ENCODE data around the gene EXOSC10. TPM values are rescaled to one million over a fixed set of nuclear protein-coding genes. Genes with fewer than 3 reads are reported as not detected.
"Not testable (repeated sequence)": the region's sequence is repeated elsewhere in the genome, so short reads cannot be mapped to it uniquely, and the experiment has no call there.

EXOSC10 gene
- total and polyA plus RNA-seq, 10 donors = 27.5 to 66.3 (median 55.4) TPM

GRCh38 chr1:11080931-11081330, 18.7 kb downstream of the EXOSC10 start:
- Histone ChIP-seq H3K4me1 (no peaks in the 10 kb centered on the region), H3K9me3 (no peaks in the 10 kb centered on the region), H3K27me3 (replicated peaks in 1 of 7) (no peaks in the 10 kb centered on the region), H3K4me3 (no peak overlapping the region), H3K36me3 (peaks cover 0 to 96% (median 71%) of the 10 kb centered on the region in 6 donors), H3K27ac (no peak overlapping the region)
- TF ChIP-seq POLR2AphosphoS5 (IDR thresholded peaks at IDR 0.05) = no peak
- TF ChIP-seq POLR2A (IDR thresholded peaks at IDR 0.05) = no peak
- TF ChIP-seq CTCF (IDR thresholded peaks at IDR 0.05 in 8 of 11, conservative IDR thresholded peaks at IDR 0.05 in 3 of 11) = no peak
- intact Hi-C loops (cut with DNase I; ENCODE audit: low total_unique reads) = no loop called here
- WGBS, 5 donors = 87 to 97% (median 88%) methylated on average over 12 of the region's 12 CpGs
- peak; percentile 32 for DNase-seq

GRCh38 chr1:11078631-11079030, 21.0 kb downstream of the EXOSC10 start:
- H3K9me3 ChIP-seq = no peaks in the 10 kb centered on the region
- H3K36me3 ChIP-seq = peaks cover 4 to 100% (median 93%) of the 10 kb centered on the region in 6 donors
- H3K4me3 ChIP-seq = no peak overlapping the region
- intact Hi-C loops (cut with DNase I; ENCODE audit: low total_unique reads) = no loop called here
- H3K27me3 ChIP-seq (replicated peaks in 1 of 7) = no peaks in the 10 kb centered on the region
- no peaks in the 10 kb centered on the region for H3K4me1 ChIP-seq
- DNase-seq = no peak
- no peak overlapping the region for H3K27ac ChIP-seq
- TF ChIP-seq POLR2AphosphoS5 (IDR thresholded peaks at IDR 0.05) = no peak
- TF ChIP-seq CTCF (IDR thresholded peaks at IDR 0.05 in 8 of 11, conservative IDR thresholded peaks at IDR 0.05 in 3 of 11) = no peak
- TF ChIP-seq POLR2A (IDR thresholded peaks at IDR 0.05) = no peak
- WGBS, 5 donors = 96 to 100% (median 99%) methylated on average over 2 of the region's 2 CpGs

GRCh38 chr1:11073398-11073797, 26.3 kb downstream of the EXOSC10 start:
- WGBS, 5 donors = 67 to 89% (median 81%) methylated on average over 7 of the region's 7 CpGs
- peaks cover 8 to 100% (median 96%) of the 10 kb centered on the region in 6 donors for H3K36me3 ChIP-seq
- intact Hi-C loops (cut with DNase I; ENCODE audit: low total_unique reads); DNase-seq; H3K27ac ChIP-seq; H3K9me3 ChIP-seq; H3K4me3 ChIP-seq; H3K4me1 ChIP-seq; H3K27me3 ChIP-seq (replicated peaks in 1 of 7): not testable (repeated sequence)

GRCh38 chr1:11072216-11072917, 27.3 kb downstream of the EXOSC10 start:
- H3K27ac ChIP-seq = no peak overlapping the region
- H3K9me3 ChIP-seq = no peaks in the 10 kb centered on the region
- H3K27me3 ChIP-seq (replicated peaks in 1 of 7) = no peaks in the 10 kb centered on the region
- DNase-seq = peak; percentile 59
- 56 to 84% (median 73%) methylated on average over 13 of the region's 13 CpGs for WGBS, 5 donors
- TF ChIP-seq POLR2AphosphoS5 (IDR thresholded peaks at IDR 0.05) = no peak
- TF ChIP-seq POLR2A (IDR thresholded peaks at IDR 0.05) = no peak
- TF ChIP-seq CTCF (IDR thresholded peaks at IDR 0.05 in 8 of 11, conservative IDR thresholded peaks at IDR 0.05 in 3 of 11) = no peak
- no peak overlapping the region for H3K4me3 ChIP-seq
- H3K36me3 ChIP-seq = peaks cover 8 to 100% (median 98%) of the 10 kb centered on the region in 6 donors
- no peaks in the 10 kb centered on the region for H3K4me1 ChIP-seq
- intact Hi-C loops (cut with DNase I; ENCODE audit: low total_unique reads) = no loop called here

All from spleen (tissue), 11 donors.